ENCODE results near the gene NPFFR1. TPM values are rescaled to one million over a fixed set of nuclear protein-coding genes. Genes with fewer than 3 reads are reported as not detected.
"Not testable (repeated sequence)": the region's sequence is repeated elsewhere in the genome, so short reads cannot be mapped to it uniquely, and the experiment has no call there.

NPFFR1 gene
- total RNA-seq, 1 donor from 2014 or later, result not detected

DNA sequence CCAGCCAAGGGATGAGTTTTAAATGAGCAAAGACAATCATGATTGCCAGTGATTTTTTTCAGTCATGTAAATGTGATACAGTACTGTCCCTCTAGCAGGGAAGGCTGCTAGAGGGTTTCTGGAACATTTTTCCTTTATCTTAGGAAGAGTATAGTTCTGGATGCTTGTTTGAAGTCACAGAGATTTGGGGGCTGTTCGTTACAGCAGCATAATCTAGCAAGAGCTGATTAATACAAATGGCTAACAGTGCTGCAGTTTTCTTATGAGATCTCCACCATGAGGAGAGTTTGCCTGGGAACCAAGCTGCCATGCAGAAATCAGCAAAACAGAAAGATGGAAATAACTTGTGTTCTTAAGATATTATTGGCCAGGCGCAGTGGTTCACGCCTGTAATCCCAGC lies 42.7 kb downstream of the NPFFR1 start:
- intact Hi-C loops (cut with DNase I), result no loop called here
- Histone ChIP-seq H3K36me3 (no peaks in the 10 kb centered on the region), H3K27ac (no peak overlapping the region), H3K4me3 (no peak overlapping the region), H3K27me3 (no peaks in the 10 kb centered on the region), H3K4me1 (no peaks in the 10 kb centered on the region), H3K9me3 (no peaks in the 10 kb centered on the region)
- DNase-seq (ENCODE audit: extremely low spot score in 2 of 2), result no peak
- no peak for TF ChIP-seq POLR2AphosphoS5 (IDR thresholded peaks at IDR 0.05; ENCODE audit: insufficient read depth in 1 of 2, low read depth in 1 of 2)
- TF ChIP-seq, protein P1, sequence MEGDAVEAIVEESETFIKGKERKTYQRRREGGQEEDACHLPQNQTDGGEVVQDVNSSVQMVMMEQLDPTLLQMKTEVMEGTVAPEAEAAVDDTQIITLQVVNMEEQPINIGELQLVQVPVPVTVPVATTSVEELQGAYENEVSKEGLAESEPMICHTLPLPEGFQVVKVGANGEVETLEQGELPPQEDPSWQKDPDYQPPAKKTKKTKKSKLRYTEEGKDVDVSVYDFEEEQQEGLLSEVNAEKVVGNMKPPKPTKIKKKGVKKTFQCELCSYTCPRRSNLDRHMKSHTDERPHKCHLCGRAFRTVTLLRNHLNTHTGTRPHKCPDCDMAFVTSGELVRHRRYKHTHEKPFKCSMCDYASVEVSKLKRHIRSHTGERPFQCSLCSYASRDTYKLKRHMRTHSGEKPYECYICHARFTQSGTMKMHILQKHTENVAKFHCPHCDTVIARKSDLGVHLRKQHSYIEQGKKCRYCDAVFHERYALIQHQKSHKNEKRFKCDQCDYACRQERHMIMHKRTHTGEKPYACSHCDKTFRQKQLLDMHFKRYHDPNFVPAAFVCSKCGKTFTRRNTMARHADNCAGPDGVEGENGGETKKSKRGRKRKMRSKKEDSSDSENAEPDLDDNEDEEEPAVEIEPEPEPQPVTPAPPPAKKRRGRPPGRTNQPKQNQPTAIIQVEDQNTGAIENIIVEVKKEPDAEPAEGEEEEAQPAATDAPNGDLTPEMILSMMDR (IDR thresholded peaks at IDR 0.05), result no peak
- TF ChIP-seq POLR2A (IDR thresholded peaks at IDR 0.05), result no peak

DNA sequence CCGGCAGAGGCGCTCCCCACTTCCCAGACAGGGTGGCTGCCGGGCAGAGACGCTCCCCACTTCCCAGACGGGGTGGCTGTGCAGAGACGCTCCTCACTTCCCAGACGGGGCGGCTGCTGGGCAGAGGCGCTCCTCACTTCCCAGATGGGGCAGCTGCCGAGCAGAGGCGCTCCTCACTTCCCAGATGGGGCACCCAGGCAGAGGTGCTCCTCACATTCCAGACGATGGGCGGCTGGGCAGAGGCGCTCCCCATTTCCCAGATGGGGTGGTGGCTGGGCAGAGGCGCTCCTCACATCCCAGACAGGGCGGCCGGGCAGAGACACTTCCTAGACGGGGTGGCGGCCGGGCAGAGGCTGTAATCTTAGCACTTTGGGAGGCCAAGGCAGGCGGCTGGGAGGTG lies 43.8 kb downstream of the NPFFR1 start:
- H3K9me3 ChIP-seq; H3K36me3 ChIP-seq; H3K27ac ChIP-seq; H3K4me1 ChIP-seq; DNase-seq (ENCODE audit: extremely low spot score in 2 of 2); H3K27me3 ChIP-seq; H3K4me3 ChIP-seq; intact Hi-C loops (cut with DNase I): not testable (repeated sequence)

DNA sequence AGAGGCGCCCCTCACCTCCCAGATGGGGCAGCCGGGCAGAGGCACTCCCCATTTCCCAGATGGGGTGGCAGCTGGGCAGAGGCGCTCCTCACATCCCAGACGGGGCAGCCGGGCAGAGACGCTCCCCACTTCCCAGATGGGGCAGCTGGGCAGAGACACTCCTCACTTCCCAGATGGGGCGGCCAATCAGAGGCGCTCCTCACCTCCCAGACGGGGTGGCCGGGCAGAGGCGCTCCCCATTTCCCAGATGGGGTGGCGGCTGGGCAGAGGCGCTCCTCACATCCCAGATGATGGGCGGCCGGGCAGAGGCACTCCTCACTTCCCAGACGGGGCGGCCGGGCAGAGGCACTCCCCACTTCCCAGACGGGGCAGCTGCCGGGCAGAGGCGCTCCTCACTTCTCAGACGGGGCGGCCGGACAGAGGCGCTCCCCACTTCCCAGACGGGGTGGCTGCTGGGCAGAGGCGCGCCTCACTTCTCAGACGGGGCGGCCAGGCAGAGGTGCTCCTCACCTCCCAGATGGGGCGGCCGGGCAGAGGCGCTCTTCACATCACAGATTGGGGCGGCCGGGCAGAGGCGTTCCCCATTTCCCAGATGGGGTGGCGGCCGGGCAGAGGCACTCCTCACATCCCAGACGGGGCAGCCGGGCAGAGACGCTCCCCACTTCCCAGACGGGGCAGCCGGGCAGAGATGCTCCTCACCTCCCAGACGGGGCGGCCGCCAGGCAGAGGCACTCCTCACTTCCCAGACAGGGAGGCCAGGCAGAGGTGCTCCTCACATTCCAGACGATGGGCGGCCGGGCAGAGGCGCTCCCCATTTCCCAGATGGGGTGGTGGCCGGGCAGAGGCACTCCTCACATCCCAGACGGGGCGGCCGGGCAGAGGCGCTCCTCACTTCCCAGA lies 44.5 kb downstream of the NPFFR1 start:
- H3K27ac ChIP-seq; H3K36me3 ChIP-seq; H3K9me3 ChIP-seq; H3K4me3 ChIP-seq; intact Hi-C loops (cut with DNase I); H3K27me3 ChIP-seq; H3K4me1 ChIP-seq: not testable (repeated sequence)
- DNase-seq (ENCODE audit: extremely low spot score in 2 of 2), result peak in 1 of 2 donors; percentile 16

DNA sequence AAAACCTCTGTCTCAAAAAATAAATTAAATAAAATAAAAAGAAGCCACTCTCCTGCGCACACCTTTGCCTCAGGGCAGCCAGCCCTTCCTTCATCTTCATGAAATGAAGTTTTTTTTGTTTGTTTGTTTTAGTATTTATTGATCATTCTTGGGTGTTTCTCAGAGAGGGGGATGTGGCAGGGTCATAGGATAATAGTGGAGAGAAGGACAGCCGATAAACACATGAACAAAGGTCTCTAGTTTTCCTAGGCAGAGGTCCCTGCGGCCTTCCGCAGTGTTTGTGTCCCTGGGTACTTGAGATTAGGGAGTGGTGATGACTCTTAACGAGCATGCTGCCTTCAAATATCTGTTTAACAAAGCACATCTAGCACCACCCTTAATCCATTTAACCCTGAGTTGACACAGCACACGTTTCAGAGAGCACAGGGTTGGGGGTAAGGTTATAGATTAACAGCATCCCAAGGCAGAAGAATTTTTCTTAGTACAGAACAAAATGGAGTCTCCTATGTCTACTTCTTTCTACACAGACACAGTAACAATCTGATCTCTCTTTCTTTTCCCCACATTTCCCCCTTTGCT lies 45.8 kb downstream of the NPFFR1 start:
- H3K4me3 ChIP-seq; H3K9me3 ChIP-seq; H3K27me3 ChIP-seq; H3K4me1 ChIP-seq; DNase-seq (ENCODE audit: extremely low spot score in 2 of 2); H3K27ac ChIP-seq; H3K36me3 ChIP-seq; intact Hi-C loops (cut with DNase I): not testable (repeated sequence)

DNA sequence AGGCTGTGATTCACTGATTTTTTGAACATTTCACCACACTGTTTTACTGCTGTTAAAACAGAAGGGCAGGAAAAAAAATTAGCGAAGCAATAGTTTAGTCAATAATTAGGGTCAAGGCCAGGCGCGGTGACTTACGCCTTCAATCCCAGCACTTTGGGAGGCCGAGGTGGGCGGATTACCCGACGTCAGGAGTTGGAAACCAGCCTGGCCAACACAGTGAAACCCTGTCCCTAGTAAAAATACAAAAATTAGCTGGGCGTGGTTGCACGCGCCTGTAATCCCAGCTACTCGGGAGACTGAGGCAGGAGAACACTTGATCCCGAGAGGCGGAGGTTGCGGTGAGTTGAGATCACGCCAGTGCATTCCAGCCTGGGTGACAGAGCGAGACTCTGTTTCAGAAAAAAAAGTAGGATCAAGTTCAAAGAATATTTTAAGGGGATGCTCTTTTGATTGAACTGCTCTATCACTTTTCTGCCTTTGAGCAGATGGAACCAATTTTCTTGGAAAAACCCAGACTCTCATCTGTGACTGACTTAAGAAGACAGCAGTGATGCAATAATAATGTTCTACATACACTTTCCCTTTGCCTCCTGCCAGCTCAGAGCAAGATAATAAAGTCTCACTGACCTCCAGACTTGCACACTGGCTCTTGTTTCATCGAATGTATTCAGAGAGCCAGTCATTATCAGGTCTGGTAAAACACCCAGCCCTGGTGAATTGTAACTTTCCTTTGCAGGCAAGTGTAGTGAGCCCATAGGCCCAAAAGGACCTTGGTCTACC lies 48.9 kb downstream of the NPFFR1 start:
- TF ChIP-seq, protein P1 (IDR thresholded peaks at IDR 0.05), result no peak
- peak in 1 of 2 donors; percentile 75 for TF ChIP-seq POLR2AphosphoS5 (IDR thresholded peaks at IDR 0.05; ENCODE audit: insufficient read depth in 1 of 2, low read depth in 1 of 2)
- no peaks in the 10 kb centered on the region for H3K27me3 ChIP-seq
- no peak for DNase-seq (ENCODE audit: extremely low spot score in 2 of 2)
- H3K4me1 ChIP-seq, result peaks cover 26% of the 10 kb centered on the region
- no peaks in the 10 kb centered on the region for H3K9me3 ChIP-seq
- no peak overlapping the region for H3K4me3 ChIP-seq
- intact Hi-C loops (cut with DNase I), result no loop called here
- H3K27ac ChIP-seq, result peak overlapping the region; percentile 77
- no peaks in the 10 kb centered on the region for H3K36me3 ChIP-seq

DNA sequence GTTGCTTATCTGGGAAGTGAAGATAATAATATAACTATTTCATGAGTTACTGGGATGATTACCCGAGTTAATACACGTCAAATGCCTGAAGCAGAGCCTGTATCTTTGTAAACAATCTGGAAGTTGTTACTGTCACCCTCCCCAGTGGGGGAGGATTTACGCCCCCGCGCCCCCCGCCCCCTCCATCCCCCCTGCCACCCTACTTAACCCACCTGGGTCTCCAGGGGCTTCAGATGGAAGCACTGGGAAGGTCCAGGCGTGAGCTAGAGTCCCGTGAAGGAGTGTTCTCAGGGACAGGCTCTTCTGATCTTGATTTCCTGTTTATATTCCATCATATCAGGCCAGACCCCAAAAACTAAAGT lies 49.9 kb downstream of the NPFFR1 start:
- H3K9me3 ChIP-seq, result no peaks in the 10 kb centered on the region
- H3K4me3 ChIP-seq, result peak overlapping the region; percentile 87 to 94
- TF ChIP-seq POLR2AphosphoS5 (IDR thresholded peaks at IDR 0.05; ENCODE audit: insufficient read depth in 1 of 2, low read depth in 1 of 2) (no peak), POLR2A (IDR thresholded peaks at IDR 0.05) (no peak)
- TF ChIP-seq, protein P1 (IDR thresholded peaks at IDR 0.05), result no peak
- H3K27ac ChIP-seq, result peak overlapping the region; percentile 77
- H3K36me3 ChIP-seq, result no peaks in the 10 kb centered on the region
- intact Hi-C loops (cut with DNase I), result no loop called here
- no peak for DNase-seq (ENCODE audit: extremely low spot score in 2 of 2)
- H3K4me1 ChIP-seq, result peaks cover 26% of the 10 kb centered on the region
- H3K27me3 ChIP-seq, result no peaks in the 10 kb centered on the region
